Melanocyte of skin (primary cell): Measurements from ENCODE around the gene AGBL3. TPM values are rescaled to one million over a fixed set of nuclear protein-coding genes. Genes with fewer than 3 reads are reported as not detected.

Experiments
- total RNA-seq, 2 donors: library from RNA; depleted of rRNA; stranded (reverse); fragments of >200 nt; gene quantifications; 2 replicates each; pipeline ENCODE4 v1.2.3, GENCODE V29; 2012

AGBL3 gene
- total RNA-seq = 1 to 10 TPM in 1 of 2 donors, under 1 TPM in 1; 0.34 to 1.3 TPM

GRCh38 chr7:134986363-134987251, at the start of gene AGBL3:
AGBL3 (plus strand) TSS chr7:134986508; CDS start chr7:134987934, 1,426 bp downstream.

GRCh38 chr7:135147899-135148721, 161.8 kb downstream of the AGBL3 start, which contains the start of gene TMEM140:
TMEM140 (plus strand) TSS chr7:135148072; CDS start chr7:135164442, 16,370 bp downstream.

GRCh38 chr7:135170274-135170997, 184.1 kb downstream of the AGBL3 start, which contains the start of gene CYREN:
CYREN (minus strand) TSS chr7:135170707; CDS start chr7:135168922, 1,785 bp downstream.

Other genes starting within 250 kb of the AGBL3 start
- gene CALD1, start 206.9 kb upstream of the AGBL3 start, total RNA-seq = 100 to 1,000 TPM; 111 to 141 TPM
- 10 to 100 TPM; 40.3 to 69.5 TPM for gene TMEM140, start 161.6 kb downstream of the AGBL3 start, total RNA-seq
- gene CYREN, start 184.2 kb downstream of the AGBL3 start, total RNA-seq = 10 to 100 TPM; 16.2 to 31.6 TPM
- gene WDR91, start 225.0 kb downstream of the AGBL3 start, total RNA-seq = 10 to 100 TPM; 39.2 to 46.3 TPM
- not detected for gene STRA8, start 247.3 kb downstream of the AGBL3 start, total RNA-seq